NCI-H345 (cell line): ENCODE results near the gene P3H2.

Experiments used
- DNase-seq: peaks from one replicate; lab custom pipeline; 2025; lab: John Stamatoyannopoulos, UW

P3H2 gene

GRCh38 chr3:189942948-189943347, 177.7 kb downstream of the P3H2 start:
- DNase-seq = no peak

GRCh38 chr3:189941679-189942078, 179.0 kb downstream of the P3H2 start:
- DNase-seq = no peak

DNA sequence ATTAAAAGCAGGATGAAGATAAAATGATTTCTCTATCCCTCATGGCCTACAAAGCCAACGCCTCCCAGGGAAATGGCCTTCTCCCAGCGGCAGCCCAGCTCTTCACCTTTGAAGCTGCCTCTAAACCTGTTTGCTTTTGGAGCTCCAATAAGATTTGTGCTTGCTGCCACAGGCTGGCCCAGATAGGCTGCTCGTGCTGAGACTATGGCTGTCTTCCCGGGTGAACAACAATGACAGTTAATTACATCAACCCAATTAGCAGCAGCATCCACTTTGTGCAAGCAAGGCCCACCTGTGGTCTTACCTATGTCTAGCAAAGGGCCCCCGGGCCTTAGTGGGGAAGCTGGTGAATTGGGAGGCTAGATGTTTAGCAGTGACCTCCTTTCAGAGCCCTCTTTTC, 179.6 kb downstream of the P3H2 start:
- DNase-seq = no peak

DNA sequence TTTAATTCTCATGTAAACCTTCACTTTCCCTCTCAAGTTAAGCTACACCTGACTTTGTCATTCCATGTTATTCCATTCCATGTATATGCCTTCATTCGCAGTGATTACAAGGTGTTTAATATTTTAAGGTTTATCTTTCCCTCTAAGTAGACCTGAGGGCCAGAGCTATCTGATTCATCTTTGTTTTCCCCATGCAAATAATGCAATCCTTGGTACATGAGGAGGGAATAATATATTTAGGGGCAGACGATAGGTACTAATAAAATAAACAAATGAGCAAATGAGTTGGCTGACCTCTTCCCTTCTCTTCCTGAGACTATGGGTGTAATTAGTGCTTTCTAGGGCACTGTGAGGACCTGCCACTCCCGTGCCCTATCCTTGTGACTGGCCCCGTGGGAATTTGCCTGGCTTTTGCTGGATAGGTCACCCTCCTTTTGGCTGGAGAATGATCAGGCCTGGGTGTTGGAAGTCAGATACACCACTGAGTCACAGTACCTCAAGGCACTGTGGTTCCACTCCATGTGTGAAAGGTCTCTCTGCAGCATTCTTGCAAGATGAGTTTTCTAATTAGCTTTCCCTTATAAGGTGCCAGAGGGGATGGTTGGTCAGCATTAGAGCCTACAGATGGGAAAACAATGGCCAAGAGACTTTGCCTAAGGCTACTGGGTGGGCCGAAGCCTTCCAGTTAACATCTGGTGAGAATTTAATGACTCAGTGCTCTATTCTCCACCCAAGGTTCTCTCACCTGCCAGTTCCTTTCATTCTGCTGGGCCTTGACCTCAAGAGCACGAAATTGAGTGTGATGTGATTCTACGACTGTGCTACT, 183.2 kb downstream of the P3H2 start:
- no peak for DNase-seq

GRCh38 chr3:189936201-189936945, 184.3 kb downstream of the P3H2 start:
- DNase-seq = no peak

DNA sequence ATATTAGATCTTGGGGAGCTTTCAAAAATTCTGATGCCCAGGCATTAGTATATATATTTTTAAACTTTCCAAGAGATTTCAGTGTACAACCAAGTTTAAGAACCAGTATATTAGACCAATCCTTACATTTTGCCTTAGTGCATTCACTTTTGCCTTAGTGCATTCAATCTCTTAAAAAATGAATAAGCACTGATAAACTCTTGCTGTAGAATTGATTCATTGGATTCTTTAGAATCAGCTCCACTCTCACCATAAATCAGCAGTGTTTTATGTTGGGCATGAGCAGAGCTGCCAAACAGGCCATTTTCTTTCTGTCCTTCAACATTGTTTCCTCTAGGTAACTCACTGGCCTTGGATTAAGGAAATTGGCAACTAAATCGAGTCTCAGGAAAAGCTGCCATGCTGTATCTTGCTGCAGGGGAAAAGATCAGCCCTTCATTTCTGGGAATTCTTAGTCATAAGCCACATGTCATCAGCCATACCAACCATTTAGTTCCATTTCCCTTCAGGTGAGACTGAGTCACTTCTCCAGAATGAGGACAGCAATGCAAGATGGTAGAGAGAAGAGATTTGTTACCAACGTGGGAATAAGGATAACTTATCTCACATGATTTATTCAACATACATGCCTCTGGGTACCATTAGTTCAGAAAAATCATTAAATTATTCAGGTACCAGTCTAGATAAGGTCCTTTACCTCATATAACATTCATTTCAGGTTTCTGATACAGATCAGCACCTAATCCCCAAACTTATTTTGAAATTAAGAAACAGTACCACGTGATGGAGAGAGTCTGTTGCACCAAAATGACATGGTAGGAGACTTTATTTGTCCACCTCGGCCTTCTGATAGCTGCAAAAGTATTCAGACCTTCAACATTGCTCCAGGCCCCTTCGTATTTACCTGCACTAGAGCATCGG, 192.5 kb downstream of the P3H2 start:
- DNase-seq = no peak

- no peak for DNase-seq
Measured at GRCh38 chr3:189921770-189922169, 198.9 kb downstream of the P3H2 start.

GRCh38 chr3:189914799-189915198, 205.9 kb downstream of the P3H2 start:
- no peak for DNase-seq

DNA sequence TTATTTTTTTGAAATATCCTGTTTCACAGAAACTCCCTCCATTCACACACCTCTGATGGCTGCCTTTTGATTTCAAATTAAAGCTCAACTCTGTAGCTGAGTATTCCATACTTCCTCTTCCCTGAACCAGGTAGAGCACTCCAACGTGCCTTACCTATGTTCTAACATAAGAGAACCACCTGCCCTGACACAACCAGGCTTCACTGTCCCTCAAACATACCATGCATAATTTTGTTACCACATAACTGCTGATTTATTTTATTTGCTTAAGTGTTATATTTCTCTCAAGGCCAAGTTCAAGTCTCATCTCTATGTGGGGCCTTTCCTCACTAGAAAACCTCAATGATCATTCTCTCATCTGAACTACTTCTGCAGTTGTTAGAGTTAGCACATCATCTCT, 209.7 kb downstream of the P3H2 start:
- DNase-seq = no peak

DNA sequence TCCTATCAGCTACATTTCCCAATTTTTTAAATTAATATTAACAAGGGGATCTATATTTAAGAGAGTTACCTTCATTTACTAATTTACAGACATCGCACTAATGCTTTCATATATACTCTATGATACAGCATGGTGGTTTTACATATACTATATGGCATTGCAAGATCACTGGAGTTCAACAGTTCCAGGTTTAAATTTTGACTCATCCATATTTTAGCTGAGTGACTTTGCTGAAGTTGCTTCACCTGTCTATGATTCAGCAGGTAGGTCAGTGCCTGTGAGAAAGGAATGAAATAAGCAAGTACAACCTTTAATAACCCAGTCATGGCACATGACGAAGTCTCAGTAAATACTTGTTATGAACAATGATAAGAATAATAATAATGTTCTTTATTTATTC, 211.1 kb downstream of the P3H2 start:
- no peak for DNase-seq

- DNase-seq = no peak
Measured at GRCh38 chr3:189909139-189909538, 211.6 kb downstream of the P3H2 start.

DNA sequence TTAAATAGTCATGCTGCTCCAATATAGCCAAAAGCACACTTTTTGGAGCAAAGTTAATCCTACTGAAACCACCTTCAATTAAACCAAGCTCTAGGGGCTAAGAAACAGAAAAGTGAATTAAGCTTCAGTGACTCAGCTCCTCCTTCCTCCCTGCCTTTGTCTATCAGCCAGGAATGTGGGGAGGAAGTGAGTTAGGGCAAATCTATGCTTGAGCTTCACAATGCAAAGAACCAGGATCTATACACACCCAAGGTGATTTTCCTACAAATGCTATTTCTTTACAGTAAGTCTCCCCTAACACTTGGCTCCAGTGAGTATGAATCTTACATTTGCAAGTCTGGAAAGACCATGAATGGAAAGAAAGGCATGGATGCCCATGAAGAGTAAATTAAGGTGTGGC, 212.1 kb downstream of the P3H2 start:
- DNase-seq = no peak

- no peak for DNase-seq
Measured at GRCh38 chr3:189907803-189908202, 212.9 kb downstream of the P3H2 start.
